D341Med (cell line): ENCODE measurements around the gene UBFD1.
"Not testable (repeated sequence)": the region's sequence is repeated elsewhere in the genome, so short reads cannot be mapped to it uniquely, and the experiment has no call there.

Experiments used
- DNase-seq: peaks from one replicate; pipeline ENCODE4 v3.0.0; 2012; ENCODE audit warnings: low spot score

The UBFD1 gene

DNA sequence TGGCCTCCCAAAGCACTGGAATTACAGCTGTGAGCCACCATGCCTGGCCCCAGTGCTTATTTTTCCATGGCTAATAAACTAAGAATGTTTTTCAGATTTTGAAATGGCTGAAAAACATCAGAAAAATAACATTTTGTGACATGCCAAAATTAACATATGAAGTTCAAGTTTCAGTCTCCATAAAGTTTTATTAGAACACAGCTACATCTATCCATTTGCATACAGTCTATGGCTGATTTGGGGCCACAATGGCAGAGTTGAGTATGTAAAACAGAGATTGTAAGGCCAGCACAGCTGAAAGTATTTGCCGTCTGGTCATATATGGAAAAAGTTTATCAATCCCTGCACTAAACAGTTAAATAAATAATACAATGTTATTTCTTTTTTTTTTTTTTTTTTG is 52.4 kb downstream of the UBFD1 start:
- no peak for DNase-seq

DNA sequence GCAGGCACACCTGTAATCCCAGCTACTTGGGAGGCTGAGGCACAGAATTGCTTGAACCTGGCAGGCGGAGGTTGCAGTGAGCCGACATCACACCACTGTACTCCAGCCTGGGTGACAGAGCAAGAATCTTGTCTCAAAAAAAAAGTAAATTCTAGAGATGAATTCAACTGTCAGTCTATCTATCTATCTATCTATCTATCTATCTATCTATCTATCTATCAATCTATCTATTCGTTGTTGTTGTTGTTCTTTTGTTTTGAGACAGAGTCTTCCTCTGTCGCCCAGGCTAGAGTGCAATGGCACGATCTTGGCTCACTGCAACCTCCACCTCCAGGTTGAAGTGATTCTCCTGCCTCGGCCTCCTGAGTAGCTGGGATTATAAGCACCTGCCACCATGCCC is 53.4 kb downstream of the UBFD1 start:
- not testable (repeated sequence) for DNase-seq

DNA sequence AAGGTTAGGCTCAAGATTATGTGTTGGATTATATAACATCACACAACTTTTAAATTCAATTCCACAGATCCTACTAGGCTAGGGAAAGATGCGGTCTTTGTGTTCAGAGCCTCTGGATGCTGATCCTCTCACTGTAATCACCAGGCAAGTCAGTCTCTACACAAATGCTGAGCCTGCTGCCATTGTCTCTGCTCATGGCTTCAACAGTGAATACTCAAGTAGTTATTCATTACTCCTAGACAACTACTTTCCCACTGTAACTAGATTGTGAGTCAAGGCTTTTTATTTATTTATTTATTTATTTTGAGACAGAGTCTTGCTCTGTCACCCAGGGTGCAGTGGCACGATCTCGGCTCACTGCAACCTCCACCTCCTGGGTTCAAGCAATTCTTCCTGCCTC is 54.4 kb downstream of the UBFD1 start:
- no peak for DNase-seq

DNA sequence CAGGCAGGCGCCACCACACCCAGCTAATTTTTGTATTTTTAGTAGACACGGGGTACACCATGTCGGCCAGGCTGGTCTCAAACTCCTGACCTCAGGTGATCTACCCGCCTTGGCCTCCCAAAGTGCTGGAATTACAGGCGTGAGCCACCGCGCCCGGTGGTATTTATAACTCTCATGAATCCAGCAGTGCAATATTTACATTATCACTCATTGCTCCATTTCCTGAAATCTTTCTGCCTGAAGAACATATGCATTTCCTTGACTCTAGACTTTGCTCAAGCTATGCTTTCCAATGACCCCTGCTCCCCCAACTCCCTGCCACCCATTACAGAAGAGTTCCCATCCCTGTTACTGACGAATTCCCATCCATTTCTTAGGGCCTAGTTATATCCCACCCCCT is 58.3 kb downstream of the UBFD1 start:
- no peak for DNase-seq
